ENCODE measurements around the gene FMN2.
"Not testable (repeated sequence)": the region's sequence is repeated elsewhere in the genome, so short reads cannot be mapped to it uniquely, and the experiment has no call there.

The FMN2 gene

DNA sequence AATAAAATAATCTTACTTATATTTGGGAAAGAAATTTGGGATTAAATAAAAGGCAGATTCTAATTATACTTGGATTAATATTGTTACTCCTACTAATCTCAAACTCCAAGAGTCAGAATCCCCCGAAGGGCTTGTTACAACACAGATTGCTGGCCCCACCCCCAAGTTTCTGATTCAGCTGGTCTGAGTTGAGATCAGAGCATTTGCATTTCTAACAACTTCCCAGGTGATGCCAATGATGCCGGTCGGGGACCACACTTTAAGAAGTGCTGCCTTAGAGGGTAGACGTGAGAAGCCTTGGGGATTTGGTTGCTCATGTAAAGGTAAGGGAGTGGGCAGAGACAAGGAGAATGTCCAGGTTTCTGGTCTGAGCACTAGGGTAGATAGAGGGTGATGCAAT, 47.2 kb downstream of the FMN2 start:
- peak; percentile 8 for DNase-seq (ENCODE audit: low spot score)

DNA sequence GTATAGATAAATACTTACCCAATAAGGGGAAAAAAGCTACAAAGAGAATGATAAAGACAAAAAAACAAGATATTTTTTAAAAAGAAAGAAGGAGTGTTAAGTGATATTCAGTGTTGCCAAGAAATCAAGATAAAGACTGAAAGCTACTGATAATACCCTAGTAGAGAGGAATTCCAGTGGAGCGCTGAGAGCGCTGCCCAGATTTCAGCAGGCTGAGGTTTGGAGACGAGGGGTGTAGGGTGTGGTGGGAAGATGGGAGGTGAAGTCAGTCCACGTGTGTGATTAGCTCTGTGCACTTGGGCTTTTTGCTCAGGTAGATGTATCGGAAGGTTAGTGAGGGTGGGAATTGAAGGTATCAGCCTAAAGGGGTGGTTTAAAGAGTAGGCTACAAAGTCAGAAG, 47.8 kb downstream of the FMN2 start:
- no peak for DNase-seq (ENCODE audit: low spot score)

DNA sequence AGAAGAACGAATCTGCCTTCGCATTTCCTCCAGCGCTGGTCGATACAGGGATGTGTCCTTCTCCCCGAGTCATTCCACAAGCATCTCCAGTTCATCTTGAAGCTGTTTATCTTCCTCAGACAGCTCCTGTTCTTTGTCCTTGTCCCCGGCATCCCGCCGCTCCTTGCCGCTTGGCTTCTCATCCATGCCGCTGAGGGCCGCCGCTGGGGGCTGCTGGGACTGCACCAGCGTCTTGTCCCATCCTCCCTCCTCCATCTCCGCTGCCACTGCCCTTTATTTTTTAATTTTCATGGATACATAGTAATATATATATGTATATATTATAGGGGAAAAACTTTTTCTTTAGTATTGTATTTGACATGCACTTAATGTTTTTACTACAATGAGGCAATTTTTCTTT, 53.4 kb downstream of the FMN2 start:
- DNase-seq (ENCODE audit: low spot score) = no peak

DNA sequence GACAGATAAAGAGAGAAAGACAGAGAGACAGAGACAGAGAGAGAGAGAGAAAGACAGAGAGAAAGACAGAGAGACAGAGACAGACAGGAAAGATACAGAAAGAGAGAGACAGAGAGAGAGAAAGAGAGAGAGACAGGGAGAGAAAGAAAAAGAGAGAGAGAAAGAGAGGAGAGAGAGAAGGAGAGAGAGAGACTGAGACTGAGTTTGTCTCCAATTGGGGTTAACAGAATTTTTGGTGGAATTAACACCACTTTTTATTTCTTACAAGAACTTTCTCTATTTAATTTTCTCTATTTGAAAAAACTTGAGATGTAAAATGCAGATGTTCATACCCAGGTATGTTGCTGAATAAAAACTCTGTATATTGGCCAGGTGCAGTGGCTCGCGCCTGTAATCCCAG, 56.6 kb downstream of the FMN2 start:
- DNase-seq (ENCODE audit: low spot score) = no peak

DNA sequence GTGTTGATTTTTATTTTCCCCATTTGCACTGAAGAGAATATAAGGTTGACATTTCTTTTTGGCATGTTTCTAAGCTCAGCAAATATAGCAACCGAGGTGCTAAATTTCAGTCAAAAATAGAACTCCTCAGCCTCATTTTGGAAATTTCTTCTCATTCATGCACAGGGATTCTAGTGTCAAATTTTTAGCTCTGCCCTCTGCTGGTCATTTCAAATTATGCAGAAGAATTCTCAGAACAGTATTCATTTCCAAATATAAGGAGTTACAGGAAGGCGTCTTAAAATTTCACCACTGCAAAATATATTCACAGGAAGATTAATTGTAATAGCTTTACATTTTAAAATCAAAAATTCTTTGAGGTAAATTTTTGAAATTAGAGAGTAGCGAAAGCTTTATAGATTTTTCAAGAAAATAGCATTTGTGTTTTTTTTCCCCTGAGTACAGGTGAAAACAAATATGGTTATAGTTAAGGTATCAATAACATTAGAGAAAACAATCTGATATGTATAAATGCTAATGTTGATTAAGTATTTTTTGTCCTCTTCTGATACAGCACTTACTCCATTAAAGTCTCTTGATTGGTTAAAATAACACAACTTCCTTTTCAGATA, 57.9 kb downstream of the FMN2 start:
- peak; percentile 11 for DNase-seq (ENCODE audit: low spot score)

GRCh38 chr1:240151136-240151735, 59.6 kb downstream of the FMN2 start:
- no peak for DNase-seq (ENCODE audit: low spot score)

DNA sequence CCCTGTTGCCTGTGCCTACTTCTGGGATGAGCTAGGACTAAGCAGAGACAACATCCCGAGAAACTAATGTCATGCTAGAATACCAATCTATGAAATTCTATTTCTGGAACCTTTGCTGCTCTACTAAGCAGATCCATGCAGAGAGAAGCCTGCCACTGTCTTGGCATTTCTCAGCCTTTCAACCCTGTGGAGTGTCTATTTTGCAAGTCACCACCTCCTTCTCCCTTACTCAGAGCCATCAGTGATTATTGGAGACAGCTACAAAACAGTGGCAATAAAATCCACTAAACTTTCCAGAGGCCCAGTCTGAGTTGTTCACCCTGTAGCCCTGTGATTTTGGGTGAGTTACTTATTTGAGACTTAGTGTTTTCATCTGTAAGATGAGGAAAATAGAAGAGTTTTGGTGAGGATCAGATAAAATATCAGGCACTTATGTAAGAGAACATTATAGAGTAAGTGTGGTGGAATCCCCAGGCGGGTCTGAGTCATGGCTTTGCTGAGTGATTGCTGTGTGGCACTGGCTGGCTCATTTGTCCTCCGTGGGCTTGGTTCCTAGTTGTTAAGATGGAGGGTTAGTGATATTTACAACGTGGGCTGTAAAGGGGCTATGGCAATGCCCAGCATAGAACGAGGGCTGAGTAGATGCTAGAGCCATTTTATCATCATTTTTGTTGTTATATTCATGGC, 61.1 kb downstream of the FMN2 start:
- DNase-seq (ENCODE audit: low spot score) = no peak

DNA sequence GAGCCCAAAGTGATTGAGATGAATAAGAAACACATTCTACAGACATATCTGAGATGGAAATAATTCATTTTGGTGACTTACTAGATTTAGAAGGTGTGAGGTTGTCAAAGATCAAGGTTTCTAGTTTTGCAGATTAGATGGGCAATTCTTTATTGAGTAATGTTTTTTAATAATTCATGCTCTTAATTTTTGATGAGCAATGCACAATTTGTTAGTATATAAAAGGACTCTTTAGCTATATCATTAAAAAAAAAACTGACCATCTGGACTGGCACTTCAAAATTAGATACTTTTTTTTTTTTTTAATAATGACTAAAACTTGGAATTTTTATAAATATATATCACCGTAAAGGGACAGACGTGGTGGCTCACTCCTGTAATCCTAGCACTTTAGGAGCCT, 63.9 kb downstream of the FMN2 start:
- DNase-seq (ENCODE audit: low spot score) = no peak

DNA sequence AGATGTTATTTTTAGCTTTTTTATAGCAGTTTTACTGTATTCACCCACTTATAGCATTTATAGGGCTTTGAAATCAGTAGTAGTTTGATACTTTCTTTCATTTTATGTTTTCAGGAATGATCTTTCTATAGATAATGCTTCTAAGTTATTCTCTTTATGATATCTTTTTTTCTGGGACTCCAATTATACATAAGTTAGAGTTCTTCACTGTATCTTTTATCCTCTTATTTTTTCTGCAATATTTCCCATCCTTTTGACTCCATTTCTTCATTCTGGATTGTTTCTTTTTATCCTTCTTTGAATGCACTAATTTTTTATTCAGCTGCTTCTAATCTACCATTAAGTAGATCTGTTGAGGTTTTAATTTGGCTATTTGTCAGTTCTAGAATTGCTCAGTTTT, 73.1 kb downstream of the FMN2 start:
- no peak for DNase-seq (ENCODE audit: low spot score)

GRCh38 chr1:240169188-240169587, 77.5 kb downstream of the FMN2 start:
- DNase-seq (ENCODE audit: low spot score) = peak; percentile 12

DNA sequence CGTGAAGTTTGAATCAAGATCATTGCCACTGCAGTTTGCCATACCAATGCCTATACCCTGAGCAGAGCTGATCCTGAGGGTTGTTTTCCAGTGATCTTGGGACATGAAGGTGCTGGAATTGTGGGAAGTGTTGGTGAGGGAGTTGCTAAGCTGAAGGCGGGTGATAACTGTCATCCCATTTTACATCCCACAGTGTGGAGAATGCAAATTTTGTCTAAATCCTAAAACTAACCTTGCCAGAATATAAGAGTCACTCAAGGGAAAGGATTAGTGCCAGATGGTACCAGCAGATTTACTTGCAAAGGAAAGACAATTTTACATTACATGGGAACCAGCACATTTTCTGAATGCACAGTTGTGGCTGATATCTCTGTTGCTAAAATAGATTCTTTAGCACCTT, 78.6 kb downstream of the FMN2 start:
- no peak for DNase-seq (ENCODE audit: low spot score)

- DNase-seq (ENCODE audit: low spot score) = no peak
Measured at GRCh38 chr1:240170806-240171205, 79.1 kb downstream of the FMN2 start.

- DNase-seq (ENCODE audit: low spot score) = no peak
Measured at GRCh38 chr1:240171907-240172306, 80.2 kb downstream of the FMN2 start.

DNA sequence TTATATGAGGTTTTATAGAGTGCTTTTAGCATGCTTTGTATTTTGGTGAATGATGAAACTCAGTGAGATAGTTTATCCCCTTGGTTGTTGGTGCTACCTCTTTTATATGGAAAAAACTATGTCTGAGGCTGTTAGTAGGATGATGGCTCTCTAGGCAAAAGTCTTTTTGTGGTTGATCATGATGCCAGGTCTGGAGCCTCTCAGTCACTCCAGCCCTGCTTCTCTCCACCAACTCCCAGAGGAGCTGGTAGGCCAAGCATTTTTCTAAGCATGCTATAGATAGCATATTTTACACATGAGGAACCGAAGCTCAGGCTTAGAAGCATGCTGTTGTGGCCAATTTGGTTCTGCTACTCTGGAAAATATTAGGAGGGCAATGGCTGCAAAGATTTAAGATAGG, 82.2 kb downstream of the FMN2 start:
- no peak for DNase-seq (ENCODE audit: low spot score)

- no peak for DNase-seq (ENCODE audit: low spot score)
Measured at GRCh38 chr1:240174734-240175133, 83.1 kb downstream of the FMN2 start.

- no peak for DNase-seq (ENCODE audit: low spot score)
Measured at GRCh38 chr1:240178366-240178765, 86.7 kb downstream of the FMN2 start.

DNA sequence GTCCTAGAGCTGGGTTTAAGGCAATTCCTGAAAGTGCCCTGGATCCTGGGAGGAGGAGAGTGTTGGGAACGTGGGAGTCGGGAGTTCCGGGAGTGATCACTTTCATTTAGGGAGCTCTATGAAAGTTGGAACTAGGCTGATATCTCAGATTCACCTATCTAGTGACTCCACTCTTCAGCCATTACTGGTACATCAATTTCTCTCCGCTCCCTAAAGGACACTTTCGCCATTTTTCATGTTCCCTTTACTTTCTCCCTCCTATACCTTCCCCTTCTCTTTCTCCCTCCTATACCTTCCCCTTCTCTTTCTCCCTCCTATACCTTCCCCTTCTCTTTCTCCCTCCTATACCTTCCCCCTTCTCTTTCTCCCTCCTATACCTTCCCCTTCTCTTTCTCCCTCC, 93.0 kb downstream of the FMN2 start:
- not testable (repeated sequence) for DNase-seq (ENCODE audit: low spot score)

- no peak for DNase-seq (ENCODE audit: low spot score)
Measured at GRCh38 chr1:240188139-240188538, 96.5 kb downstream of the FMN2 start.

DNA sequence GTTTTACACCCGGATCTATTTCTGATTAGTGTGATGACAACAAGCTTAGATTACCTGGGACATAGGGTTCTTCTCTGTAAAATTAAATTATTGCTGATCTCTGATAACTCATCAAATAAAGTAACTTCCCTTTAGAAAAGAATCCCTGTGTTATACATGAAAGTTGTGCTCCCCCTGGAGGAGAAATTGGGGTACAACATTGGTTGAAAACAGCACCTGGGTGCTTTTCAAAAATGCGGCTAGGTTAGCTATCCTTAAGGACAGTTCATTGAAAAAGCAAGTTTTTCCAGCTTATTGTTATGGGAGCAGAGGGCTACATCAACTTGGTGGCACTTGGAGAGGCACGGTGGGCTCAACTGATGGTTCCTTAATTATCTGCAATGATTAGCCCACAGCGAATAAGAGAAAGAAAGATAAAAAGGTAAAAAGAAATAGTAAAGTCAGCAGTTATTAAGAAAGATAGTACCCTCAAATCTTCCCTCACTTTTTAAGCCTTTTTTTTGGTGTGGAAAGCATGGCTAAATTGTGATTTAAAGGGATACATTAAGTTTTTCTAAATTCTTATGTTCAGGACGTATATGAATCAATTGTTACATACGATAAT, 97.8 kb downstream of the FMN2 start:
- DNase-seq (ENCODE audit: low spot score) = peak; percentile 55

DNA sequence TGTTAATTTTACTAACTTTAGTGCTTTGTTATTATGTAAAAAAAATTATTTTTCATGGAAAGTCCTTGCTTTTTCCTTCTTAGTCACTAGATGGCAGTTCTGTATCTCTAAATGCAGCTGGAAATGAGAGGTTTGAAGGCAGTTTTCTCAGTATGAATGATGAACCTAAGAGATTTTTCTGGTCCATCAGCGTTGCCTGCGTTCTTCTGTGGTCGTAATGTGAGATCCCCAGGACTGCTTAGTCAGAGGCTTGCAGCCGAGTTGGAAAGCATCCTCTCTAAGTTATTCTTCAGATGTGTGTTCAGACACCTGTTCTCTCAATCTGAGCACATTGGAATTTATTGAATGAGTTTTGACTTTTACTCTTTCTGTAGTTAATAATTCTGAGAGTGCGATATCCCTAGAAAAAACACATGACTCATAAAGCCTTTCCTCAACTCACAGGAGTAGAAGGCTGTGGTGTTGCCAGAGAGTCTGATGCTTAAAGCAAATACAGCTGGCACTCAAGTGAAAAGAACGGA, 99.3 kb downstream of the FMN2 start:
- DNase-seq (ENCODE audit: low spot score) = no peak

DNA sequence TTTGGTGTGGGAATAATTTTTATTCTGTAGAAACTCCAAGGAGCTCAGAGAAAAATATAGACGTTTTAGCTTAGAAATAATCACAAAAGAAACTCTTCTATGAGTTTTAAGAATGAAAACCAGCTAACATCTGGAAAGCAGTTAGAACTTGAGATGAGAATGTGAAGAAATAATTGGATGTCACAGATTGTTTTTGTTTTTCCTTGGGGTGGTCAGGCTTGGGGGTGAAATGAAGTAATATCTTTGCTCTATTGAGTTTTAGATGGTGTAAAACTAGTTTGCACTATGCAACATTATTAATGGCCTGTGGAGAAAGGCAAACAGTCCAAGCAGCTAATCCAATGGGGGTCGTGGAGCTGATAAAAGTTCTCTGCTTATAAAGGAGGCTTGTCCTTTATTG, 101.2 kb downstream of the FMN2 start:
- no peak for DNase-seq (ENCODE audit: low spot score)

DNA sequence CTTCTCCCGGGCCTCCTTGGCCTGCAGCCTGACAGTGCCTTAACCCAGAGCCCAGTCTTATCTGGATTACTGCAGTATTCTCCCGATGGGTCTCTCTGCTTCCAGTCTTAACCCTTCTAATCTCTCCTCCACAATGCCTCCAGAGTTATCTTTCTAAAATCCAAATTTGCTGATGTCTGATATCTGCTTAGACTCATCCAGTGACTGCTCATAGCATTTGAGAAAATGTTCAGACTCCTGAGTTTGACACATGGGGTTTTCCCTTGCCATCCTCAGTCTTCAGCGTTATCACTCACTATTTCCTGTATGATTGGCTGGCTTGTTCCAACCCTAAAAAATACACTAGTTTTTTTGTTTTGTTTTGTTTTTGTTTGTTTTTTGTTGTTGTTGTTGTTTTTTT, 102.0 kb downstream of the FMN2 start:
- DNase-seq (ENCODE audit: low spot score) = no peak

DNA sequence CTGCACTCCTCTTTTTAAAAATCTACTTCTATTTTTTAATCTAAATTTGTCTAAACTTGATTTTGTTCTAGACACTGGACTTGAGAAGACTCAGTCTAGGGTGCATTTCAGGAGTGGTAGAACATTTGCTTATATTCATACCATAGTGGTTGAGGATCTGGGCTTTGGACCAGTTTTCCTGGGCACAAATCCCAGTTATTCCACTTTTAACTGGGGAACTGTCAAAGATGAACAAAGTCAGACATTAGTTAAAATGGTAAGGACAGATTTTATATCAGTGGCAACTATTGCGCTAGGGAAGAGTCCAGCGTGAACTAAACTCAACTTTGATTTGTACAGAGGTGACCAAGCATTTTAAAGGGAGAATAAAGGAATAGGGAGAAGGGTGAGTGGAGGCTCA, 102.4 kb downstream of the FMN2 start:
- no peak for DNase-seq (ENCODE audit: low spot score)

Measured in iPS-NIHi11 (cell line).